ENCODE data around the gene AGBL2.

DNA sequence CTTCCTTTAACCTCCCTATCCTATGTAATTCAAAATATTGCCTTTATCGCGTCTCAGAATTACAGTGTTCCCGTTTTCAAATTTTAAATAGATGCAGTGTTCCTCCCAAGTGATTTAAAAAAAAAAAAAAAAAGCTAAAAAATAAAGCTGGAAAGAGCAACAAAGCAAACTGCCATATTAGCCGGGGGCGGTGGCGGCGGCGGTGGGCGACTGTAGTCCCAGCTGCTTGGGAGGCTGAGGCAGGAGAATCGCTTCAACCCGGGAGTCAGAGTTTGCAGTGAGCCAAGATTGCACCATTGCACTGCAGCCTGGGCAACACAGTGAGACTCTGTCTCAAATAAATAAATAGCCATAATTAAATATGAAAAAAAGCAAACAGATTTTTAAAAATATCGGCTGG, 5.5 kb upstream of the AGBL2 start:
- TF ChIP-seq GATA2 (IDR thresholded peaks at IDR 0.05; ENCODE audit: low read depth, low read length), result no peak
- no peak for TF ChIP-seq GATA3 (IDR thresholded peaks at IDR 0.05; ENCODE audit: low read depth, low read length)

Measured in SH-SY5Y (cell line).